ENCODE results near the gene TMEM176A. TPM values are rescaled to one million over a fixed set of nuclear protein-coding genes. Genes with fewer than 3 reads are reported as not detected.

The TMEM176A gene
- total and polyA plus RNA-seq, 2 of the 8 experiments (the other 6 are each of a cell fraction or from before 2014, with no cell fraction given) = 1.3 to 1.5 TPM

DNA sequence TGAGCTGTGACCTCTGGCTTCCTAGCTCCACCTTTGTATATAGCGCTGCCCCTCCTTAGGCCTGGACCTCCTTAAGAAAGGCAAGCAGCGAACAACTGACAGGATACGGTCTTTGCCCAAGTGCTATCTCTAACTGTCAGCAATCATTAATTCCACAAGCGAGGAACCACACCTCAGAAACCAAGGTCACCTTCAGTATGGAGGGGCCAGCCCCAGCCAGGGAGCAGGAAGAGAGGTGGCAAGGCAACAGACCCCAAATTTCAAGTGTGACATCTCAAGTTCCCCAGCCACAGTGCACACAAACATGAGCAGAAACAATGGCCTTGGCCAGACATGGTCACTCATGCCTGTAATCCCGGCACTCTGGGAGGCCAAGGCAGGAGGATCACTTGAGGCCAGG is 47.0 kb downstream of the TMEM176A start:
- no peak for FAIRE-seq
- Histone ChIP-seq H2BK120ac (replicated peaks; ENCODE audit: low read depth, low read length) (no peak overlapping the region), H2AK5ac (ENCODE audit: low read depth, low read length) (no peak overlapping the region), H3K27ac (ENCODE audit: low read depth, low read length) (no peak overlapping the region), H3K79me2 (ENCODE audit: control insufficient read depth in 1 of 2, insufficient read depth in 2 of 2, low read length in 2 of 2) (no peaks in the 10 kb centered on the region), H4K91ac (replicated peaks; ENCODE audit: insufficient read length, low read length) (no peak overlapping the region), H3K4ac (replicated peaks; ENCODE audit: insufficient read length, low read depth, low read length) (no peak overlapping the region), H3K18ac (ENCODE audit: extremely low read depth, low read length) (no peak overlapping the region), H2BK12ac (ENCODE audit: low read depth, low read length) (no peak overlapping the region), H3K56ac (replicated peaks; ENCODE audit: insufficient read length, low read depth, low read length) (no peak overlapping the region), H3K23ac (ENCODE audit: insufficient read length) (no peak overlapping the region), H2BK5ac (ENCODE audit: low read depth, low read length) (no peak overlapping the region), H3K9me3 (ENCODE audit: insufficient read depth in 2 of 2, low read depth in 1 of 2, low read length in 1 of 2) (no peaks in the 10 kb centered on the region), H3K4me3 (ENCODE audit: extremely low read depth in 1 of 4, insufficient read depth in 2 of 4, low read depth in 3 of 4, low read length in 4 of 4) (no peak overlapping the region), H3K14ac (ENCODE audit: insufficient read length) (no peak overlapping the region), H3K4me2 (ENCODE audit: insufficient read depth in 1 of 2, low read depth in 2 of 2, low read length in 2 of 2) (no peak overlapping the region), H3K79me1 (ENCODE audit: low read depth, low read length) (no peaks in the 10 kb centered on the region), H2BK20ac (ENCODE audit: low read length) (no peak overlapping the region), H3K36me3 (ENCODE audit: control insufficient read depth in 2 of 4, insufficient read depth in 4 of 4, low read length in 3 of 4) (no peaks in the 10 kb centered on the region), H2BK15ac (ENCODE audit: low read length) (no peak overlapping the region), H4K5ac (ENCODE audit: insufficient read length, low read depth, low read length) (no peak overlapping the region), H4K20me1 (replicated peaks in 1 of 2; ENCODE audit: control insufficient read depth in 1 of 2, insufficient read depth in 2 of 2, low read length in 2 of 2) (no peaks in the 10 kb centered on the region), H3K27me3 (replicated peaks in 1 of 4; ENCODE audit: control insufficient read depth in 3 of 4, extremely low read depth in 1 of 4, insufficient read depth in 3 of 4, low read length in 3 of 4) (no peaks in the 10 kb centered on the region), H2AFZ (ENCODE audit: low read length) (no peak overlapping the region), H3K9ac (replicated peaks in 1 of 4; ENCODE audit: extremely low read depth in 1 of 4, low read depth in 3 of 4, low read length in 3 of 4) (no peak overlapping the region), H4K8ac (ENCODE audit: extremely low read depth, insufficient read depth, low read length) (no peak overlapping the region), H3K4me1 (replicated peaks in 1 of 4; ENCODE audit: control insufficient read depth in 3 of 4, insufficient read depth in 4 of 4, low read length in 3 of 4) (peaks cover 0 to 5% (median 0%) of the 10 kb centered on the region in 4 experiments; a peak in 1 of 7 replicates), H3K23me2 (ENCODE audit: low read depth, low read length) (no peaks in the 10 kb centered on the region)
- WGBS, 2 experiments (ENCODE audit: extremely low coverage in 1 of 2, insufficient coverage in 1 of 2, insufficient read length in 1 of 2, insufficient replicate concordance in 2 of 2, low coverage in 1 of 2, low lambda C conversion rate in 2 of 2, missing lambda C conversion rate in 1 of 2) = 88% methylated on average over 5 of the region's 5 CpGs; no CpG with 5 or more reads in 1 of the 2 experiments
- POLR2A ChIA-PET (ENCODE audit: partially characterized antibody) = no interaction called here
- TF ChIP-seq CBX8 (IDR thresholded peaks at IDR 0.05; ENCODE audit: borderline replicate concordance, low read depth, low read length) (no peak), SIRT6 (IDR thresholded peaks at IDR 0.05; ENCODE audit: low read length) (no peak)
- TF ChIP-seq, protein P1, sequence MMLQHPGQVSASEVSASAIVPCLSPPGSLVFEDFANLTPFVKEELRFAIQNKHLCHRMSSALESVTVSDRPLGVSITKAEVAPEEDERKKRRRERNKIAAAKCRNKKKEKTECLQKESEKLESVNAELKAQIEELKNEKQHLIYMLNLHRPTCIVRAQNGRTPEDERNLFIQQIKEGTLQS (IDR thresholded peaks at IDR 0.05; ENCODE audit: insufficient read depth, low read depth, low read length) = no peak
- no peak for DNase-seq (ENCODE audit: low read depth in 1 of 2, low spot score in 2 of 2)
- CTCF ChIA-PET (ENCODE audit: partially characterized antibody) = interaction anchor here (1.0 to 1.4 kb wide), 2 partner anchors 29 to 116 kb away, joined by 3 to 6 read pairs; no protein-coding TSS in a partner anchor
